ENCODE measurements around the gene MRPL43. TPM values are rescaled to one million over a fixed set of nuclear protein-coding genes. Genes with fewer than 3 reads are reported as not detected.
A peak's percentile ranks its signal among the peaks of the same experiment; 100 is the strongest.

Gene MRPL43
- total RNA-seq, 1 experiment from 2014 or later = 136 TPM

DNA sequence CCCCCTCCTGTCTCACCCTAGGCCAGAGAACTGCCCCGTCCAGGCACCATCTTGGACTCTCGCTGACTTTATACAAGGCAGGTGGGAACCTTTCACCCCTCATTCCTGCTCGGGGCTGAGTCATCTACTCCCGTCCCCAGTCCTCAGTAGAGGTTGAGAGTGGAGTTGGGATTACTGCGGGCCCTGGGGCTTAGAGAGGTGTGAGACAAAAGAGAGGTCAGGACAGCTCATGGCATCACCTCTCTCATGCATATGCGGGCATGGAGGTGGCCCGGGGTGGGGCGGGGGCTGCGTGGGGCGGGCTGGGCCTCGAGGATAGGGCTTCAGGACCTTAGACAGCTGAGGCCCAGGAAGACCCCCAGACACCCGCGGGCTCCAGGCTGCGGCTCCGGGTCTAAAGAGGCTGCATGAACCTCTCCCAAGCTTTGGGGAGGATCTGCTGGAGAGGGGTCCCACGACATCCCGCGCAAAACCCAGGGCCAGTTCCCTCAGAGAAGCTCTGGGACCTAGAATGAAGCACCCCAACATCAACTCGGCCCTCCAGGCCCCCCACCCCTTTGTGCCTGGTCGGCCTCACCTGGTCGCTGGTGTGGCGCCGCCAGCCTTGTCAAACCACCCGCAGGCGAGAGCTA is 43.3 kb upstream of the MRPL43 start:
- Histone ChIP-seq H2AFZ (ENCODE audit: low read depth, low read length, poor library complexity, severe bottlenecking) (no peak overlapping the region), H3K4me2 (ENCODE audit: low read length) (peak overlapping the region; percentile 96), H3K79me2 (ENCODE audit: insufficient read depth, low read length) (peaks cover 12% of the 10 kb centered on the region), H3K9me2 (ENCODE audit: insufficient read depth) (no peaks in the 10 kb centered on the region), H4K20me1 (ENCODE audit: insufficient read depth) (no peaks in the 10 kb centered on the region), H3K36me3 (ENCODE audit: control insufficient read depth in 1 of 2, insufficient read depth in 2 of 2, low read length in 2 of 2) (peaks cover 6 to 11% of the 10 kb centered on the region in 2 experiments; a peak in 3 of 4 replicates), H3K4me3 (replicated peaks in 1 of 2; ENCODE audit: low read depth in 1 of 2, low read length in 2 of 2) (peak overlapping the region; percentile 67 to 87), H3K4me1 (ENCODE audit: control insufficient read depth in 1 of 2, insufficient read depth in 2 of 2, low read length in 2 of 2) (peaks cover 32 to 56% of the 10 kb centered on the region in 2 experiments), H3K9ac (ENCODE audit: low read length) (peak overlapping the region; percentile 87), H3K9me3 (ENCODE audit: control insufficient read depth in 1 of 2, insufficient read depth in 1 of 2, low read depth in 1 of 2, low read length in 2 of 2) (no peaks in the 10 kb centered on the region), H3K27me3 (ENCODE audit: insufficient read depth, low read length) (no peaks in the 10 kb centered on the region), H3K27ac (ENCODE audit: low read depth, low read length) (no peak overlapping the region; the same call in 1 of the 2 replicates)
- ChIA-PET CTCF (interaction anchor here (0.6 to 5.8 kb wide), 17 partner anchors 11 to 111 kb away, joined by 3 to 71 read pairs (median 6); partner anchors contain the start of gene KAZALD1), POLR2A (interaction anchor here (0.9 to 2.0 kb wide), 10 partner anchors 10 to 112 kb away, joined by 3 to 12 read pairs (median 4); no protein-coding TSS in a partner anchor), RAD21 (ENCODE audit: low non-redundant PET in 1 of 2, low total read pairs in 2 of 2, uncharacterized antibody in 2 of 2, unreplicated experiment in 2 of 2) (interaction anchor here in 1 of 2 experiments (1.3 kb wide), 1 partner anchor 16 kb away, joined by 5 read pairs; no protein-coding TSS in a partner anchor)
- no peak for TF ChIP-seq RAD21 (IDR thresholded peaks at IDR 0.05; ENCODE audit: low read depth)
- TF ChIP-seq POLR2AphosphoS5 (IDR thresholded peaks at IDR 0.05; ENCODE audit: low read depth, low read length) = peak; percentile 69; the same call in 1 of the 2 replicates
- TF ChIP-seq ZFX (IDR thresholded peaks at IDR 0.05) = no peak
- TF ChIP-seq SP1 (IDR thresholded peaks at IDR 0.05; ENCODE audit: low read depth) = no peak
- TF ChIP-seq, protein P1, sequence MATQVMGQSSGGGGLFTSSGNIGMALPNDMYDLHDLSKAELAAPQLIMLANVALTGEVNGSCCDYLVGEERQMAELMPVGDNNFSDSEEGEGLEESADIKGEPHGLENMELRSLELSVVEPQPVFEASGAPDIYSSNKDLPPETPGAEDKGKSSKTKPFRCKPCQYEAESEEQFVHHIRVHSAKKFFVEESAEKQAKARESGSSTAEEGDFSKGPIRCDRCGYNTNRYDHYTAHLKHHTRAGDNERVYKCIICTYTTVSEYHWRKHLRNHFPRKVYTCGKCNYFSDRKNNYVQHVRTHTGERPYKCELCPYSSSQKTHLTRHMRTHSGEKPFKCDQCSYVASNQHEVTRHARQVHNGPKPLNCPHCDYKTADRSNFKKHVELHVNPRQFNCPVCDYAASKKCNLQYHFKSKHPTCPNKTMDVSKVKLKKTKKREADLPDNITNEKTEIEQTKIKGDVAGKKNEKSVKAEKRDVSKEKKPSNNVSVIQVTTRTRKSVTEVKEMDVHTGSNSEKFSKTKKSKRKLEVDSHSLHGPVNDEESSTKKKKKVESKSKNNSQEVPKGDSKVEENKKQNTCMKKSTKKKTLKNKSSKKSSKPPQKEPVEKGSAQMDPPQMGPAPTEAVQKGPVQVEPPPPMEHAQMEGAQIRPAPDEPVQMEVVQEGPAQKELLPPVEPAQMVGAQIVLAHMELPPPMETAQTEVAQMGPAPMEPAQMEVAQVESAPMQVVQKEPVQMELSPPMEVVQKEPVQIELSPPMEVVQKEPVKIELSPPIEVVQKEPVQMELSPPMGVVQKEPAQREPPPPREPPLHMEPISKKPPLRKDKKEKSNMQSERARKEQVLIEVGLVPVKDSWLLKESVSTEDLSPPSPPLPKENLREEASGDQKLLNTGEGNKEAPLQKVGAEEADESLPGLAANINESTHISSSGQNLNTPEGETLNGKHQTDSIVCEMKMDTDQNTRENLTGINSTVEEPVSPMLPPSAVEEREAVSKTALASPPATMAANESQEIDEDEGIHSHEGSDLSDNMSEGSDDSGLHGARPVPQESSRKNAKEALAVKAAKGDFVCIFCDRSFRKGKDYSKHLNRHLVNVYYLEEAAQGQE (IDR thresholded peaks at IDR 0.05; ENCODE audit: low read depth) = no peak
- TF ChIP-seq, protein P2, sequence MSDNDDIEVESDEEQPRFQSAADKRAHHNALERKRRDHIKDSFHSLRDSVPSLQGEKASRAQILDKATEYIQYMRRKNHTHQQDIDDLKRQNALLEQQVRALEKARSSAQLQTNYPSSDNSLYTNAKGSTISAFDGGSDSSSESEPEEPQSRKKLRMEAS (IDR thresholded peaks at IDR 0.05) = no peak
- TF ChIP-seq JUND (IDR thresholded peaks at IDR 0.05) = no peak
- DNase-seq (ENCODE audit: low read depth, low spot score) (no peak), ATAC-seq (peak; percentile 0; the same call in 1 of the 2 replicates)
- intact Hi-C loops (cut with micrococcal nuclease) = no loop called here
- BruUV-seq (replicated peaks) = no TSS peak

Data from HCT116 (cell line).